ENCODE measurements around the gene OR5K3.

The OR5K3 gene

DNA sequence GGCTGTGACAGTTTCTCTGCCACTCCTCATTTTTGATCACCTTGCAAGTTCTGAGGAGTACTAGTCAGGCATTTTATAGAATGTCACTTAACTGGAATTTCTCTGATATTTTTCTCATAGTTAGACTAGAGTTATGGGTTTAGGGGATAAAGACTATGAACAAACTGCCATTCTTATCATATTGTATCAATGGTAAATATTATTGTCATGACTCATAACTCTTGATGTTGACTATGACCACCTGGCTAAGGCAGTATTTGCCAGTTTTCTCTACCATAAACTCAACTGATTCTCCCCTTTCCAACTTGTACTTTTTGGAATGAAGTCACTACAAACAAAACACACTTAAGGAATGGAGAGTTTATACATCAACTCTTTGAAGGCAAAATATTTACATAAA lies 49.8 kb downstream of the OR5K3 start:
- DNase-seq = no peak
